GM19099 (cell line): ENCODE measurements around the gene EEPD1.

Experiments used
- POLR2A ChIP-seq: IDR thresholded peaks from 3 replicates; pipeline ENCODE4 v1.6.1; 2011; ENCODE audit warnings: low read depth; ENCODE audit not compliant: insufficient read length; ENCODE audit errors: extremely low read depth

Gene EEPD1

GRCh38 chr7:36313607-36314006 is 160.6 kb downstream of the EEPD1 start:
- no peak for TF ChIP-seq POLR2A

GRCh38 chr7:36314491-36314890 is 161.4 kb downstream of the EEPD1 start:
- TF ChIP-seq POLR2A = no peak

GRCh38 chr7:36315309-36315944 is 162.4 kb downstream of the EEPD1 start:
- no peak for TF ChIP-seq POLR2A

- TF ChIP-seq POLR2A = no peak
These were observed 163.3 kb downstream of the EEPD1 start for GRCh38 chr7:36316319-36316718.

- no peak for TF ChIP-seq POLR2A
These were observed 164.2 kb downstream of the EEPD1 start for GRCh38 chr7:36317276-36317675.

GRCh38 chr7:36318116-36318515 is 165.1 kb downstream of the EEPD1 start:
- no peak for TF ChIP-seq POLR2A

GRCh38 chr7:36336390-36336789 is 183.3 kb downstream of the EEPD1 start:
- TF ChIP-seq POLR2A = no peak

GRCh38 chr7:36338256-36338655 is 185.2 kb downstream of the EEPD1 start:
- TF ChIP-seq POLR2A = no peak

GRCh38 chr7:36343548-36343947 is 190.5 kb downstream of the EEPD1 start:
- TF ChIP-seq POLR2A = no peak

GRCh38 chr7:36344622-36345021 is 191.6 kb downstream of the EEPD1 start:
- no peak for TF ChIP-seq POLR2A

- TF ChIP-seq POLR2A = no peak
These were observed 193.3 kb downstream of the EEPD1 start for GRCh38 chr7:36346260-36346831.

GRCh38 chr7:36348256-36348655 is 195.2 kb downstream of the EEPD1 start:
- no peak for TF ChIP-seq POLR2A

- no peak for TF ChIP-seq POLR2A
These were observed 195.7 kb downstream of the EEPD1 start for GRCh38 chr7:36348771-36349170.

GRCh38 chr7:36349626-36350025 is 196.6 kb downstream of the EEPD1 start:
- no peak for TF ChIP-seq POLR2A
